Fibroblast of pulmonary artery (primary cell): ENCODE measurements around the gene CHD1.

Source experiments
- DNase-seq: peaks from one replicate; pipeline ENCODE4 v3.0.0-alpha.2; 2010; ENCODE audit warnings: low read depth
- H3K4me3 ChIP-seq: replicated peaks from 2 replicates; pipeline ENCODE4 v1.5.1; 2011; ENCODE audit warnings: low read depth, mild to moderate bottlenecking, control low read depth, low read length, moderate library complexity
- TF ChIP-seq, protein P1 (sequence below): IDR thresholded peaks from 2 replicates; pipeline ENCODE4 v1.5.1; 2011; ENCODE audit warnings: mild to moderate bottlenecking, control low read depth, low read length, inconsistent platforms; ENCODE audit errors: missing control alignments

The CHD1 gene

DNA sequence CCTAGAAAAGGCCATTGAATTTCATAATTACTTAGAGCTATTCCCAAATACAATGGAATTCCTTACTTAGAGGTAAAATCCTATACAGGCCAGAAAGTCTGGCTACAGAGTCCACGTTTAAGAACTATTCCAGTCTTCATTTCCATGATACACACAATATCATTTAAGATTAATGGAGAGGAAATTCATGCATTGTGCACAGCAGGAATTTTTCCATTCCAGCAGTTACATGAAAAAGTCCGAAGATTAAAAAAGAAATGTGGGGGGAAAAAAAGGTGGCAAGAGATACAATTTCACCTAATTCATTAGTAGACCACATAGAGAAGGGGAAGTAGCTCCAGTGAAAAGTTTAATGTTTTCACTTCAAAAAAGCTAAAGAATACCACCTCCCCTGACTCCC is 63.1 kb downstream of the CHD1 start:
- no peak for DNase-seq

DNA sequence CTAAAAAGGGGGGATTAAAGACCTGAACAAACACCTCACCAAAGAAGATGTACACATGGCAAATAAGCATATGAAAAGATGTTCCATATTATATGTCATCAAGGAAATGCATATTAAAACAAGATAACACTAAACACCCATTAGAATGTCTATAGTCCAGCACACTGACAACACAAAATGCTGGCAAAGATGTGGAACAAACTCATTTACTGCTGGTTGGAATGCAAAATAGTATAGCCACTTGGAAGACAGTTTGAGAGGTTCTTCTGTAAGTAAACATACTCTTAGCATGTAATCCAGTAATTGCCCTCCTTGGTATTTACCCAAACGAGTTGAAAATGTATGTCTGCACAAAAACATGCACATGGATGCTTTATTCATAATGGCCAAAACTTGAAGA is 81.8 kb downstream of the CHD1 start:
- no peak for DNase-seq
- TF ChIP-seq, protein P1, sequence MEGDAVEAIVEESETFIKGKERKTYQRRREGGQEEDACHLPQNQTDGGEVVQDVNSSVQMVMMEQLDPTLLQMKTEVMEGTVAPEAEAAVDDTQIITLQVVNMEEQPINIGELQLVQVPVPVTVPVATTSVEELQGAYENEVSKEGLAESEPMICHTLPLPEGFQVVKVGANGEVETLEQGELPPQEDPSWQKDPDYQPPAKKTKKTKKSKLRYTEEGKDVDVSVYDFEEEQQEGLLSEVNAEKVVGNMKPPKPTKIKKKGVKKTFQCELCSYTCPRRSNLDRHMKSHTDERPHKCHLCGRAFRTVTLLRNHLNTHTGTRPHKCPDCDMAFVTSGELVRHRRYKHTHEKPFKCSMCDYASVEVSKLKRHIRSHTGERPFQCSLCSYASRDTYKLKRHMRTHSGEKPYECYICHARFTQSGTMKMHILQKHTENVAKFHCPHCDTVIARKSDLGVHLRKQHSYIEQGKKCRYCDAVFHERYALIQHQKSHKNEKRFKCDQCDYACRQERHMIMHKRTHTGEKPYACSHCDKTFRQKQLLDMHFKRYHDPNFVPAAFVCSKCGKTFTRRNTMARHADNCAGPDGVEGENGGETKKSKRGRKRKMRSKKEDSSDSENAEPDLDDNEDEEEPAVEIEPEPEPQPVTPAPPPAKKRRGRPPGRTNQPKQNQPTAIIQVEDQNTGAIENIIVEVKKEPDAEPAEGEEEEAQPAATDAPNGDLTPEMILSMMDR = no peak

More for the DNA sequence above, 63.1 kb downstream of the CHD1 start:
- H3K4me3 ChIP-seq = no peak overlapping the region
- TF ChIP-seq, protein P1 = no peak

DNA sequence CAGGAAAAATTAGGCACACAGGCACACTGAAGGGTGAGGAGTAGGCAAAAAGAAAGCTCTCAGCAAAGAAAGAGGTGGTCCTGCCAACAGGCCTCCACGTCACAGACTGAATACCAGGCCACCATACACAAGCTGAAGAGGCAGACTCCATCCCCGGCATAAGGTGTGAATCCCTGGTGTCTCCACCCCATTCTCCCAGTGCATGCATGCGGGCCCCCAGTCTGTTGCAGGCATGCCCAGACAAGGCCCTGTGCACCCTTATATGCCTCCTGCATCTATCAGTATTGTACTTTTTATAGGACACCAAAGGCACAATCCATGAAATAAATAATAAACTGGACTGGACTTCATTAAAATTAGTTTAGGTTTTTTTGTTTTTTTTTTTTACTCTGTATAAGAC is 82.3 kb downstream of the CHD1 start:
- H3K4me3 ChIP-seq = no peak overlapping the region
- TF ChIP-seq, protein P1 = no peak
- DNase-seq = no peak

More for the DNA sequence above, 81.8 kb downstream of the CHD1 start:
- no peak overlapping the region for H3K4me3 ChIP-seq

DNA sequence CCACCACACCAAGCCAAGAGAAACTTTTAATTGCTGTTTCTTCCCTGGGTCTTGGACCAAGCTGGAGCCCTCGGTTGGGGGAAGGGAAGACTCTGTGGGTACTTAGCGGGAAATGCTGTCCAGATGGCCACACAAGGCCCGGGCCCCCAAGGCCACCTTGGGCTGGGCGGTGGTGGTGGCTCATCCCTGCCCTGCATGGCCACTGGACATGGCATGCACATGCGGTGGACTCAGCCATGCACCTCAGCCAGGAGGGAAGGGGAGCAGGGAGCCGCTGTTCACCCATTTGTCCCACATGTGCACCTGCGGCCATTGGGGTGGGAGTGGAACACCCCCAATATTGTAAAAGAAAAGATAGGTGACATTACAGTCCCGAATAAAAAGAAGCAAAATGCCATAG is 82.9 kb downstream of the CHD1 start:
- DNase-seq = no peak
- TF ChIP-seq, protein P1 = no peak
- H3K4me3 ChIP-seq = no peak overlapping the region

DNA sequence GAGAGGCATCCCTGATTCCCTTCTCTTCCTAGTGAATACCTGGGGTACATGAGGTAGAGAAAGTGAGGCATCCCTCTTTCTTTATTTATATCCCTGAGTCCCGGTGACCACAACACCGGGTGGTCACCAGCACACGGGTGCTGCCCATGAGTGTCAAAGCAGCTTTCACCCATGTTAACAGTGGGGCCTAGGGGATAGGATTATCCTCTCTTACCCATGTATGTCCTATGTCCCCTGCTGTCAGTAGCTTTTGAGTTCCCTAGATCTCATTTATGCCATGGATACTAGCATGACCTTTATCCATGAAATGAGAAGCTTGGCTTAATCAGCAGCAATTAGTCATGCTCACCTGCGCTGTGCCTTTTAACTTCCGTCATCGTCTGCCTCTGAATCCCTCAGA is 83.9 kb downstream of the CHD1 start:
- TF ChIP-seq, protein P1 = no peak
- DNase-seq = no peak
- no peak overlapping the region for H3K4me3 ChIP-seq

DNA sequence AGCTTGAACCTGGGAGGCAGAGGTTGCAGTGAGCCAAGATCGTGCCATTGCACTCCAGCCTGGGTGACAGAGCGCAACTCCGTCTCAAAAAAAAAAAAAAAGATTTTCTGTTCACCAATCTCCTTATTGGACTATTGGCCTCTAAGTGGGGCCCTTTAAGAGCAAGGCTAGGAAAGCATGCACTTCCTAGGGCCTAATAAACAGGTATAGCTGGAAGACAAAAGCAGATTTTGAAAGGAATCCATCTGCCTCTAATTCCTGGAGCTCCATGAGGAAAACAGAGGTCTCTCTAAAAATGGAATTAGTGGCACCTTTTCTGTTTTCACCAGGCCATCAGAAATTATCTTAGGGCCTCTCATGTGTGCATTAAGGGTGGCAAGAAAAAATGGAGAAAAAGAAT is 85.3 kb downstream of the CHD1 start:
- H3K4me3 ChIP-seq = no peak overlapping the region
- no peak for DNase-seq
- TF ChIP-seq, protein P1 = no peak

DNA sequence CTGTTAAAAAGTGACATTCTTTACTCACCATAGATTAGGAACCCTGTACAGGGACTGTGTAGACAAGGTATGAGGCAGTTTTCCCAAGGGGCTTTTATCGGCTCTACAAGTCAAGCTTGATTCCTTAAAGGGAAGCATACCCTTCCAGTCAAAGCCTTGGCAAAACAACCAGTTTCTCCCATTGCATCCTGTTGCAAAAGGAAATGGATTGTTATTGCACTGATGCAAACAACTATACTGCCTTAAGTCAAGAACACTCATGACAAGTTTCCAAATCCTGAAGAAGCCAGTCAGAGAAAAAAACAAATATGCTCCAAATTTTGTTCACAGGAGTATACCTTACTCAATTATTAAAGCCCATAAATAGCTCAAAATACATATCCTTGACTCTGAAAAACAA is 87.9 kb downstream of the CHD1 start:
- TF ChIP-seq, protein P1 = no peak
- peak; percentile 53 for DNase-seq
- no peak overlapping the region for H3K4me3 ChIP-seq
